Stomach (tissue), 4 donors: ENCODE data around the gene PRKACG.

Source experiments
- POLR2A ChIP-seq, 4 donors: fragments of 450-650 bp; IDR thresholded peaks; one replicate each; pipeline ENCODE4 v1.6.1; 2016; ENCODE audit warnings: antibody characterized with exemption in 4 of 4, control low read depth in 2 of 4, mild to moderate bottlenecking in 1 of 4, moderate library complexity in 1 of 4
- TF ChIP-seq, protein P1 (sequence below), 7 experiments: fragments of 450-650 bp in 4 of 7; fragments of 200-600 bp in 3 of 7; sonication (generic) in 3 of 7; IDR thresholded peaks; one replicate each; pipeline ENCODE4 v1.5.1; 2016 to 2019; ENCODE audit warnings: antibody characterized with exemption in 7 of 7, control low read depth in 2 of 7, mild to moderate bottlenecking in 1 of 7

DNA sequence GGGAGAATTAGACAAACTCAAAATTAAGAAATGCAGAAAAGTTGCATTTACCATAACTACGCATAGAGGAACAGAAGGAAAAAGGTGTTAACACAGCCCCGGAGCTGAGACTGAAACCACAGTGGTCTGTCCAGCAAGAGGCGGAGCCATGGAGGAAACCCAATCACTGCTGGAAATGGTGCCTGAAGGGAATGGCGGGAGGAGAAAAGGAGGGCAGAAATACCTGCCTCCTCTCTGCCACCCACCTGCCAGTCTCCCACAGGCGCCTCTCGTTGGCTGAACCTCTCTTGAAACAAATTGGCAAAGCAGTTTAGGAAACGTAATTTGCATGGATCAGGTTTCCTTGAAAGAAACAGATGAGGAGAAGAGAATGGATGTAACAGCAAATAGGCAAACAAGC is 9.7 kb upstream of the PRKACG start:
- TF ChIP-seq, protein P1, sequence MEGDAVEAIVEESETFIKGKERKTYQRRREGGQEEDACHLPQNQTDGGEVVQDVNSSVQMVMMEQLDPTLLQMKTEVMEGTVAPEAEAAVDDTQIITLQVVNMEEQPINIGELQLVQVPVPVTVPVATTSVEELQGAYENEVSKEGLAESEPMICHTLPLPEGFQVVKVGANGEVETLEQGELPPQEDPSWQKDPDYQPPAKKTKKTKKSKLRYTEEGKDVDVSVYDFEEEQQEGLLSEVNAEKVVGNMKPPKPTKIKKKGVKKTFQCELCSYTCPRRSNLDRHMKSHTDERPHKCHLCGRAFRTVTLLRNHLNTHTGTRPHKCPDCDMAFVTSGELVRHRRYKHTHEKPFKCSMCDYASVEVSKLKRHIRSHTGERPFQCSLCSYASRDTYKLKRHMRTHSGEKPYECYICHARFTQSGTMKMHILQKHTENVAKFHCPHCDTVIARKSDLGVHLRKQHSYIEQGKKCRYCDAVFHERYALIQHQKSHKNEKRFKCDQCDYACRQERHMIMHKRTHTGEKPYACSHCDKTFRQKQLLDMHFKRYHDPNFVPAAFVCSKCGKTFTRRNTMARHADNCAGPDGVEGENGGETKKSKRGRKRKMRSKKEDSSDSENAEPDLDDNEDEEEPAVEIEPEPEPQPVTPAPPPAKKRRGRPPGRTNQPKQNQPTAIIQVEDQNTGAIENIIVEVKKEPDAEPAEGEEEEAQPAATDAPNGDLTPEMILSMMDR (IDR thresholded peaks at IDR 0.05): no peak
- TF ChIP-seq POLR2A (IDR thresholded peaks at IDR 0.05): no peak
